LHCN-M2 (cell line): ENCODE data around the gene RANBP1. TPM values are rescaled to one million over a fixed set of nuclear protein-coding genes. Genes with fewer than 3 reads are reported as not detected.
A peak's percentile ranks its signal among the peaks of the same experiment; 100 is the strongest.

Source experiments
- DNase-seq: peaks from one replicate; pipeline ENCODE4 v3.0.0-alpha.2; 2012; ENCODE audit warnings: low read depth
- total RNA-seq: library from RNA; depleted of rRNA; stranded (reverse); fragments of >200 nt; gene quantifications from 2 replicates; pipeline ENCODE4 v1.2.3, GENCODE V29; 2014

RANBP1 gene
- total RNA-seq, 1 experiment from 2014 or later, result 851 TPM

DNA sequence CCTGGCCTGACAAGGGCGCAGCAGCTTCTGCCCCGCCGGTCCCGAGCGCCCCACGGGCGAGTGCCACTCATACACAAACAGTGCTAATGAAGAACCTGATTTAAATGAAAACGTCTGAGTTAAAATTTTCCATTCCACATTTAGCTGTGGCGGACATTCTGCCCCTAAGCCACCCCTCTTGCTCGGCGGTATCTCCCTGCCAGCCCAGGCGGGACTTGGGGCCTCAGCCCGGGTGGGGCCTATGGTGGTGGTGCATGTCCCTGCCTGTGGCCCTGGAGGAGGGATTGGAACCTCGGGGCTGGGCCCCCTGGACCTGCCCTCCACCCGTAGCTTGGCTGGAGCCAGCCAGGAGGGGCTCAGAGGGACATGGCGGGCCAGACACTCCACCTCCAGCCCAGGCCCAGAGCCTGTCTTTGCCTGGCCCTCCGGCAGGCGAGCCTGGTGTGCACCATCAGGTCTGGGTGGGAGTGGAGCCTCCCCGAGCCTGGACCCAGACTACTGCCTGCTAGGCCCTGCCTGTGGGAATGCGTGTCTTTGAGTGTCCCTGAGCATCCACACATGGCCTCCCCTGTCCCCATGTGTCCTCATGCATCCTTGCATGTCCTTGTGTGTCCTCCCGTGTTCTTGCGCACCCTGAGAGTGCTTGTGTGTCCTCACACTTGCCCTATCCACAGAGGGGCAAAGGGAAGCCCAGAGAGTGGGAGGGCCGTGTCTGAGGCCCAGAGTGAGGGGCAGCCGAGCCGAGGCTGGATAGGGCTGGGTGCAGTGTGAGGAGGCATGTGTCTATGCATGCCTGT lies 20.1 kb downstream of the RANBP1 start:
- DNase-seq, result no peak

DNA sequence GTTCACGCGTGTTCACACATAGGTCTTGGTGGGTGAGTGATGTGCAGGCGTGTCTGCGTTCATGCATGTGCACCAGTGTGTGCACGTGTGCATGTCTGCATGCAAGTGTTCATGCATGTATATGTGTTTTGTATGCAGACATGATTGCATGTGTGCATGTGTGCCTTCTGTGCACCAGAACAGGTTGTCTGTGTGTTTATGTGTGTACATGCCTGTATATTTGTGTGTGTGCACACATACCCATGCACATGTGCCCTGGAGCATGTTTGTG lies 20.6 kb downstream of the RANBP1 start:
- no peak for DNase-seq

DNA sequence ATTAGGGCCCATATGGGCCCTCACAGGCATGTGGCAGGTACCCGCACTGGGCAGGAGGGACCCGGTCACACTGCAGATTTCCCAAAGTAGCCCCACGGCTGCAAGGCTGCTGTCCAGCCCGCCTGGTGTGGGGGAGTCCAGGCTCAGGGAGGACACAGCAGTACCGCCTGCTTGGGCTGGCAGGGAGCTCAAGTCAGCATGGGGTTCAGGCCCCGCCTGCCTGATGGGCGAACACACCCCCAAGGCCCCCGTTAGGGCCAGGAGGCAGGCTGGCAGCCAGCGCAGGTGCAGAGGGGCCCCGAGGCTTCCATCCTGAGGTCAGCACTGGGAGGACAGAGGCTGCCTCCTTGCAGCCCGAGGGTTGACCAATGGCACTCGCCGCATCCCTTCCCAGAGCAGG lies 21.2 kb downstream of the RANBP1 start:
- DNase-seq, result no peak

- peak; percentile 22 for DNase-seq
Measured at GRCh38 chr22:20137671-20138416, 21.9 kb downstream of the RANBP1 start.

- DNase-seq, result no peak
Measured at GRCh38 chr22:20138417-20138738, 22.5 kb downstream of the RANBP1 start.

- DNase-seq, result no peak
Measured at GRCh38 chr22:20138868-20139267, 23.0 kb downstream of the RANBP1 start.

GRCh38 chr22:20139391-20140106 lies 23.6 kb downstream of the RANBP1 start:
- no peak for DNase-seq

GRCh38 chr22:20140107-20140445 lies 24.2 kb downstream of the RANBP1 start:
- DNase-seq, result no peak

GRCh38 chr22:20140521-20140964 lies 24.6 kb downstream of the RANBP1 start:
- DNase-seq, result no peak

GRCh38 chr22:20141186-20142077 lies 25.5 kb downstream of the RANBP1 start:
- peak; percentile 82 for DNase-seq

DNA sequence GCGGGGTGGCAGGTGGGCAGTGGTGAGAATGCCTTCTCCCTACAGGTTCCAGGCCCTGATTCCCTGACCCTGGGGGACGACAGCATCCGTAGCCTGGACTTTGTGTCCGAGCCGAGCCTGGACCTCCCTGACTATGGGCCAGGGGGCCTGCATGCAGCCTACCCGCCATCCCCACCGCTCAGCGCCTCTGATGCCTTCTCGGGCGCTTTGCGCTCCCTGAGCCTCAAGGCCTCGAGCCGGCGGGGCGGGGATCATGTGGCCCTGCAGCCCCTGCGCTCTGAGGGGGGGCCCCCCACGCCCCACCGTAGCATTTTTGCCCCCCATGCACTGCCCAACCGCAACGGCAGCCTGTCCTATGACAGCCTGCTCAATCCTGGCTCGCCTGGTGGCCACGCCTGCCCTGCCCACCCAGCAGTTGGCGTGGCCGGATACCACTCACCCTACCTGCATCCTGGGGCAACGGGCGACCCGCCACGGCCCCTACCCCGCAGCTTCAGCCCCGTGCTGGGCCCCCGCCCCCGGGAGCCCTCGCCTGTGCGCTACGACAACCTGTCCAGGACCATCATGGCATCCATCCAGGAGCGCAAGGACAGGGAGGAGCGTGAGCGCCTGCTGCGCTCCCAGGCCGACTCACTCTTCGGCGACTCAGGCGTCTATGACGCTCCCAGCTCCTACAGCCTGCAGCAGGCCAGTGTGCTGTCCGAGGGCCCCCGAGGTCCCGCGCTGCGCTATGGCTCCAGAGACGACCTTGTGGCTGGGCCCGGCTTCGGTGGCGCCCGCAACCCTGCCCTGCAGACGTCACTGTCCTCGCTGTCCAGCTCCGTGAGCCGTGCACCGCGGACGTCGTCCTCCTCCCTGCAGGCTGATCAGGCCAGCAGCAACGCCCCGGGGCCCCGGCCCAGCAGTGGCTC lies 27.1 kb downstream of the RANBP1 start:
- no peak for DNase-seq

GRCh38 chr22:20143883-20144665 lies 28.2 kb downstream of the RANBP1 start:
- no peak for DNase-seq

DNA sequence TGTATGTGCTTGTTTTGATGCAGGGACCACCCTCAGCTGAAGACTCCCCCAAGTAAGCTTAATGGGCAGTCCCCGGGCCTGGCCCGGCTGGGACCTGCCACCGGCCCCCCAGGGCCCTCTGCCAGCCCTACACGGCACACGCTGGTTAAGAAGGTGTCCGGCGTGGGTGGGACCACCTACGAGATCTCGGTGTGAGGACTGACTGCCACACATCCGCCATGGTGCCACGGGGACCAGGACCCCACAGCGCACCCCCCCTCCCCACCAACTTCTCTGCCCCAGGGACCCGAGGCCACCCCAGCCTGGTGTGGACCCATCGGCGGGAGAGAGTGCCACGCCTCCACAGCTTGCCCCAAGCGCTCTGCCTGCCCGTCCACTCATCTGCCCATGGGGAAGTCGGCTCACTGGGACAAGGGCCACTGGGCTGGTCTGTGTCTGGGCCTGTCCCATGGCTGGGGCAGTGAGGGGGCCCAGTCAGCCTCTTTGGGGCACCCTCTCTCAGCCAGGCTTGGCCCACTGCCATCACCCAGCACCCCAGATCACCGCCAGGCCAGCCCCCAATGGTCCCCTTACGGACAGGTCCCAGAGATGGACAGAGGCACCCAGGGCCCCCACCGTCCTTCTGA lies 29.4 kb downstream of the RANBP1 start:
- DNase-seq, result no peak

GRCh38 chr22:20145832-20146223 lies 29.9 kb downstream of the RANBP1 start:
- DNase-seq, result no peak

GRCh38 chr22:20146777-20147176 lies 30.9 kb downstream of the RANBP1 start:
- no peak for DNase-seq

GRCh38 chr22:20147237-20147988 lies 31.5 kb downstream of the RANBP1 start:
- no peak for DNase-seq

- no peak for DNase-seq
Measured at GRCh38 chr22:20148414-20148813, 32.5 kb downstream of the RANBP1 start.
